Osteoblast (primary cell): ENCODE measurements around the gene ALX1. TPM values are rescaled to one million over a fixed set of nuclear protein-coding genes. Genes with fewer than 3 reads are reported as not detected.

Source experiments
- DNase-seq: peaks from one replicate; pipeline ENCODE4 v3.0.0; 2011; ENCODE audit warnings: low spot score, mixed read lengths; ENCODE audit not compliant: insufficient read length; ENCODE audit errors: missing footprints
- H2AFZ ChIP-seq: 2 replicates; pipeline ENCODE4 v1.6.0; 2011; ENCODE audit warnings: mild to moderate bottlenecking, low read length
- H3K27ac ChIP-seq: 2 replicates; pipeline ENCODE4 v1.5.1; 2011; ENCODE audit warnings: mild to moderate bottlenecking, low read depth, low read length, moderate library complexity
- H3K27me3 ChIP-seq: 2 replicates; pipeline ENCODE4 v1.6.0; 2012; ENCODE audit warnings: mild to moderate bottlenecking, control low read depth, inconsistent platforms, low read length, moderate library complexity; ENCODE audit not compliant: insufficient read depth
- H3K36me3 ChIP-seq: 2 replicates; pipeline ENCODE4 v1.5.1; 2011; ENCODE audit warnings: mild to moderate bottlenecking, low read length, control low read depth, moderate library complexity; ENCODE audit not compliant: insufficient read depth
- H3K4me1 ChIP-seq: 2 replicates; pipeline ENCODE4 v1.5.1; 2011; ENCODE audit warnings: mild to moderate bottlenecking, low read length, control low read depth, moderate library complexity; ENCODE audit not compliant: insufficient read depth
- H3K4me2 ChIP-seq: 2 replicates; pipeline ENCODE4 v1.6.0; 2011; ENCODE audit warnings: mild to moderate bottlenecking, low read length; ENCODE audit not compliant: insufficient read depth
- H3K4me3 ChIP-seq: fragments of 200-600 bp; sonication (generic); 3 replicates; pipeline ENCODE4 v1.5.1; 2012; ENCODE audit warnings: mild to moderate bottlenecking, low read length, inconsistent platforms; ENCODE audit not compliant: insufficient read depth
- H3K79me2 ChIP-seq: 2 replicates; pipeline ENCODE4 v1.6.0; 2012; ENCODE audit warnings: mild to moderate bottlenecking, low read length, control low read depth, inconsistent platforms; ENCODE audit not compliant: insufficient read depth
- H3K9me3 ChIP-seq: 2 replicates; pipeline ENCODE4 v1.5.1; 2011; ENCODE audit warnings: low read depth, low read length, control low read depth
- H4K20me1 ChIP-seq: 2 replicates; pipeline ENCODE4 v1.6.0; 2012; ENCODE audit warnings: mild to moderate bottlenecking, low read length, control low read depth; ENCODE audit not compliant: insufficient read depth
- CTCF ChIP-seq: IDR thresholded peaks from 2 replicates; pipeline ENCODE4 v1.5.1; 2011; ENCODE audit warnings: mild to moderate bottlenecking, low read depth, low read length, moderate library complexity; ENCODE audit errors: extremely low read depth
- total RNA-seq: library from RNA; depleted of rRNA; stranded (reverse); fragments of >200 nt; gene quantifications from 2 replicates; pipeline ENCODE4 v1.2.3, GENCODE V29; 2012

ALX1 gene
- total RNA-seq, 1 donor: not detected

GRCh38 chr12:85325442-85325841 lies 45.4 kb downstream of the ALX1 start:
- Histone ChIP-seq H3K4me2 (no peak overlapping the region), H3K4me1 (no peaks in the 10 kb centered on the region), H3K79me2 (no peaks in the 10 kb centered on the region), H4K20me1 (no peaks in the 10 kb centered on the region), H3K4me3 (no peak overlapping the region), H3K9me3 (no peaks in the 10 kb centered on the region), H2AFZ (no peak overlapping the region), H3K27ac (no peak overlapping the region), H3K36me3 (no peaks in the 10 kb centered on the region), H3K27me3 (no peaks in the 10 kb centered on the region)
- TF ChIP-seq CTCF: no peak
- DNase-seq: no peak

GRCh38 chr12:85329913-85330312 lies 49.9 kb downstream of the ALX1 start:
- Histone ChIP-seq H3K4me3 (no peak overlapping the region), H3K4me1 (no peaks in the 10 kb centered on the region), H2AFZ (no peak overlapping the region), H3K36me3 (no peaks in the 10 kb centered on the region), H3K9me3 (no peaks in the 10 kb centered on the region), H3K79me2 (no peaks in the 10 kb centered on the region), H3K27me3 (no peaks in the 10 kb centered on the region), H3K27ac (no peak overlapping the region), H4K20me1 (no peaks in the 10 kb centered on the region), H3K4me2 (no peak overlapping the region)
- no peak for DNase-seq
- no peak for TF ChIP-seq CTCF

GRCh38 chr12:85348779-85349178 lies 68.8 kb downstream of the ALX1 start:
- Histone ChIP-seq H3K27ac (no peak overlapping the region), H3K9me3 (no peaks in the 10 kb centered on the region), H3K27me3 (no peaks in the 10 kb centered on the region), H3K4me2 (no peak overlapping the region), H4K20me1 (no peaks in the 10 kb centered on the region), H3K4me1 (no peaks in the 10 kb centered on the region), H2AFZ (no peak overlapping the region), H3K79me2 (no peaks in the 10 kb centered on the region), H3K36me3 (no peaks in the 10 kb centered on the region), H3K4me3 (no peak overlapping the region)
- TF ChIP-seq CTCF: no peak
- DNase-seq: no peak

DNA sequence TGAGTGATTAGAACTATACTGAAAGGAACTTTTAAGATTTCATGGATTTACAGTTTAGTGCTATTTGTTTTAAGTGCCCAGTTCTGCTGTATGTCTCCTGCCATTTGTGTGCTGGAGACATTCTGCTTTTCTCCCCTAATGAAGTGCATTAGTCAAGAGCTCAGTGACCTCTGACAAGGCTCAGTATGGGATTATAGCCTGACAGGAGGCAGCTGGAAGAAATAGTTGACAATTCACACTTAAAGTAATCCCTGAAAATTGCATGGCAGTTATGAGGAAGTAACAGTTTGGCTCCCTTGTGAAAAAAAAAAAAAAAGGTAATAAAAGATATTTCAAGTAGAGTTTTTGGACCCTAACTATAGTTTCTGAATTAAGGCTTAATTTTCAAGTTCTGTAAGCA lies 70.3 kb downstream of the ALX1 start:
- Histone ChIP-seq H3K36me3 (no peaks in the 10 kb centered on the region), H3K27me3 (no peaks in the 10 kb centered on the region), H3K27ac (no peak overlapping the region), H3K4me3 (no peak overlapping the region), H4K20me1 (no peaks in the 10 kb centered on the region), H2AFZ (no peak overlapping the region), H3K79me2 (no peaks in the 10 kb centered on the region), H3K9me3 (no peaks in the 10 kb centered on the region), H3K4me2 (no peak overlapping the region), H3K4me1 (no peaks in the 10 kb centered on the region)
- no peak for TF ChIP-seq CTCF
- DNase-seq: no peak

Other genes starting within 250 kb of the ALX1 start
- gene TSPAN19, start 243.9 kb upstream of the ALX1 start, total RNA-seq: not detected in 2 replicates
- under 0.01 TPM in 1 of 2 replicates, not detected in the other for gene LRRIQ1, start 243.9 kb upstream of the ALX1 start, total RNA-seq